ENCODE results near the gene FTL.

DNA sequence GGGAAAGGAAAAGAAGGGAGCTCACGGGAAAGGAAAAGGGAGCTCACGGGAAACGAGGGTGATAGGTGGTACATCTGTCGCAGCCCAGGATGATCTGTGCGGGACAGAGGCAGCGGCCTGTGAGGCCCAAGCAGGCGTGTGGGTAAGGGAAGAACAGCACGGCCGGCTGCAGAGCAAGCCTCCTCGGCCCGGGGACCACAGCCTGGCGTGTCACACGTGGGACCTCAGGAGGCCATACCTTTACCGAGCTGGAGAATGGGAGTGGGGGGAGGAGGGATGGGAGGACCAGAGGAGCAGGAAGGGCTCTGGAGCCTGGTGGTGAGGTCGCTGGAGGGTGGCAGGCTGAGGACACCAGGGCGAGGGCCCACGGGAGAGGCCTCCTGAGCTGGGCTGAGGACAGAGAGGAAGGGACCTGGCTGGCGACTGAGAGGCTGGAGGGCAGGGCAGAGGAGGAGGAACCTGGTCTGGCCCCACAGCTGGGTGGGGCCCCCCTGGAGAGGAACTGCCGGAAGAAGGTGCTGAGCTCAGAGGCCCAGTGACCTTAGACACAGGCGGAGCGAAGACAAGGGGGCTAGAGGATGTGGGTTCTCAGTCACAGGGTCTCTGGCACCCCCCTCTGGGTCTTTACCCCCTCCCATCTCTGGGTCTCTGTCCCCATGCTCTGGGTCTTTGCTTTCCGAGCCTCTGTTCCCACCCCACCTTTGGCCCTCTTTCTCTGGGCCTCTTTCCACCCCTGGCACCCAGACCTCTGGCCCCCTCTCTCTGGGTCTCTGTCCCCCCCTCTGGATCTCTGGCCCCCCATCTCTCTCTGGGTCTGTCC, 2.9 kb upstream of the FTL start:
- TF ChIP-seq, protein P1, sequence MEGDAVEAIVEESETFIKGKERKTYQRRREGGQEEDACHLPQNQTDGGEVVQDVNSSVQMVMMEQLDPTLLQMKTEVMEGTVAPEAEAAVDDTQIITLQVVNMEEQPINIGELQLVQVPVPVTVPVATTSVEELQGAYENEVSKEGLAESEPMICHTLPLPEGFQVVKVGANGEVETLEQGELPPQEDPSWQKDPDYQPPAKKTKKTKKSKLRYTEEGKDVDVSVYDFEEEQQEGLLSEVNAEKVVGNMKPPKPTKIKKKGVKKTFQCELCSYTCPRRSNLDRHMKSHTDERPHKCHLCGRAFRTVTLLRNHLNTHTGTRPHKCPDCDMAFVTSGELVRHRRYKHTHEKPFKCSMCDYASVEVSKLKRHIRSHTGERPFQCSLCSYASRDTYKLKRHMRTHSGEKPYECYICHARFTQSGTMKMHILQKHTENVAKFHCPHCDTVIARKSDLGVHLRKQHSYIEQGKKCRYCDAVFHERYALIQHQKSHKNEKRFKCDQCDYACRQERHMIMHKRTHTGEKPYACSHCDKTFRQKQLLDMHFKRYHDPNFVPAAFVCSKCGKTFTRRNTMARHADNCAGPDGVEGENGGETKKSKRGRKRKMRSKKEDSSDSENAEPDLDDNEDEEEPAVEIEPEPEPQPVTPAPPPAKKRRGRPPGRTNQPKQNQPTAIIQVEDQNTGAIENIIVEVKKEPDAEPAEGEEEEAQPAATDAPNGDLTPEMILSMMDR (IDR thresholded peaks at IDR 0.05; ENCODE audit: extremely low read depth in 1 of 2, insufficient read depth in 1 of 2, low read depth in 1 of 2, low read length in 2 of 2): no peak
- TF ChIP-seq POLR2AphosphoS5 (IDR thresholded peaks at IDR 0.05; ENCODE audit: insufficient read depth, low read depth, low read length) (peak; percentile 84), JUN (IDR thresholded peaks at IDR 0.05; ENCODE audit: borderline replicate concordance, insufficient read depth, insufficient read length, low read depth) (no peak), FOS (IDR thresholded peaks at IDR 0.05; ENCODE audit: borderline replicate concordance, insufficient read depth, low read length) (no peak), POLR2A (IDR thresholded peaks at IDR 0.05; ENCODE audit: low read depth, low read length) (peak; percentile 94), EZH2 (IDR thresholded peaks at IDR 0.05; ENCODE audit: borderline replicate concordance, low read depth, low read length, severe bottlenecking) (no peak), MYC (IDR thresholded peaks at IDR 0.05; ENCODE audit: low read depth, low read length) (no peak), GATA2 (IDR thresholded peaks at IDR 0.05; ENCODE audit: insufficient read depth, insufficient read length, low read depth, low read length) (no peak)
- TF ChIP-seq, protein P2, sequence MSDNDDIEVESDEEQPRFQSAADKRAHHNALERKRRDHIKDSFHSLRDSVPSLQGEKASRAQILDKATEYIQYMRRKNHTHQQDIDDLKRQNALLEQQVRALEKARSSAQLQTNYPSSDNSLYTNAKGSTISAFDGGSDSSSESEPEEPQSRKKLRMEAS (IDR thresholded peaks at IDR 0.05; ENCODE audit: insufficient read depth, insufficient read length): no peak
